Astrocyte of the spinal cord (primary cell): ENCODE measurements around the gene ABR.

Source experiments
- DNase-seq: peaks from one replicate; pipeline ENCODE4 v3.0.0; 2011; ENCODE audit warnings: low read depth, low spot score
- H3K4me3 ChIP-seq: 2 replicates; pipeline ENCODE4 v1.5.1; 2011; ENCODE audit warnings: low read depth, mild to moderate bottlenecking, low read length, moderate library complexity
- in situ Hi-C: cut with HindIII; loops from 2 replicates; pipeline ENCODE4 v1.10.0; 2017; ENCODE audit warnings: low sequenced_read_pairs
- TF ChIP-seq, protein P1 (sequence below): IDR thresholded peaks from 2 replicates; pipeline ENCODE4 v1.5.1; 2012; ENCODE audit warnings: low read depth, mild to moderate bottlenecking, low read length, inconsistent platforms

The ABR gene

DNA sequence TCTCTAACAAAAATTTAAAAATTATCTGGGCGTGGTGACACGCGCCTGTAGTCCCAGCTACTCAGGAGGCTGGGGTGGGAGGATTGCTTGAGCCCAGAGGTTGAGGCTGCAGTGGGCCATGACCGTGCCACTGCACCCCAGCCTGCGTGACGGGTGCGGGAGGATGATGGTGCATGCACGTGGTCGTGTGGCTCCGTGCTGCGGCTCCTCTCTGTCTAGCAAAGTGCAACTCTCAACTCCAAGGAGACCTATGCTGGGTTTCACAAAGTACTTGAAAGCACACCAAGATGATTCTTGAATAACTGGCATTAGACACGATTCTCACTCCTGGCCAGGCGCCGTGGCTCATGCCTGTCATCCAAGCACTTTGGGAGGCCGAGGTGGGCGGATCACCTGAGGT is 226.0 kb downstream of the ABR start:
- no peak overlapping the region for H3K4me3 ChIP-seq
- in situ Hi-C loops: no loop called here
- DNase-seq: no peak
- TF ChIP-seq, protein P1, sequence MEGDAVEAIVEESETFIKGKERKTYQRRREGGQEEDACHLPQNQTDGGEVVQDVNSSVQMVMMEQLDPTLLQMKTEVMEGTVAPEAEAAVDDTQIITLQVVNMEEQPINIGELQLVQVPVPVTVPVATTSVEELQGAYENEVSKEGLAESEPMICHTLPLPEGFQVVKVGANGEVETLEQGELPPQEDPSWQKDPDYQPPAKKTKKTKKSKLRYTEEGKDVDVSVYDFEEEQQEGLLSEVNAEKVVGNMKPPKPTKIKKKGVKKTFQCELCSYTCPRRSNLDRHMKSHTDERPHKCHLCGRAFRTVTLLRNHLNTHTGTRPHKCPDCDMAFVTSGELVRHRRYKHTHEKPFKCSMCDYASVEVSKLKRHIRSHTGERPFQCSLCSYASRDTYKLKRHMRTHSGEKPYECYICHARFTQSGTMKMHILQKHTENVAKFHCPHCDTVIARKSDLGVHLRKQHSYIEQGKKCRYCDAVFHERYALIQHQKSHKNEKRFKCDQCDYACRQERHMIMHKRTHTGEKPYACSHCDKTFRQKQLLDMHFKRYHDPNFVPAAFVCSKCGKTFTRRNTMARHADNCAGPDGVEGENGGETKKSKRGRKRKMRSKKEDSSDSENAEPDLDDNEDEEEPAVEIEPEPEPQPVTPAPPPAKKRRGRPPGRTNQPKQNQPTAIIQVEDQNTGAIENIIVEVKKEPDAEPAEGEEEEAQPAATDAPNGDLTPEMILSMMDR: no peak
